ENCODE measurements around the gene CRX. TPM values are rescaled to one million over a fixed set of nuclear protein-coding genes. Genes with fewer than 3 reads are reported as not detected.
"Not testable (repeated sequence)": the region's sequence is repeated elsewhere in the genome, so short reads cannot be mapped to it uniquely, and the experiment has no call there.

Gene CRX
- total RNA-seq, 1 donor from 2014 or later, result not detected

- TF ChIP-seq, protein P1, sequence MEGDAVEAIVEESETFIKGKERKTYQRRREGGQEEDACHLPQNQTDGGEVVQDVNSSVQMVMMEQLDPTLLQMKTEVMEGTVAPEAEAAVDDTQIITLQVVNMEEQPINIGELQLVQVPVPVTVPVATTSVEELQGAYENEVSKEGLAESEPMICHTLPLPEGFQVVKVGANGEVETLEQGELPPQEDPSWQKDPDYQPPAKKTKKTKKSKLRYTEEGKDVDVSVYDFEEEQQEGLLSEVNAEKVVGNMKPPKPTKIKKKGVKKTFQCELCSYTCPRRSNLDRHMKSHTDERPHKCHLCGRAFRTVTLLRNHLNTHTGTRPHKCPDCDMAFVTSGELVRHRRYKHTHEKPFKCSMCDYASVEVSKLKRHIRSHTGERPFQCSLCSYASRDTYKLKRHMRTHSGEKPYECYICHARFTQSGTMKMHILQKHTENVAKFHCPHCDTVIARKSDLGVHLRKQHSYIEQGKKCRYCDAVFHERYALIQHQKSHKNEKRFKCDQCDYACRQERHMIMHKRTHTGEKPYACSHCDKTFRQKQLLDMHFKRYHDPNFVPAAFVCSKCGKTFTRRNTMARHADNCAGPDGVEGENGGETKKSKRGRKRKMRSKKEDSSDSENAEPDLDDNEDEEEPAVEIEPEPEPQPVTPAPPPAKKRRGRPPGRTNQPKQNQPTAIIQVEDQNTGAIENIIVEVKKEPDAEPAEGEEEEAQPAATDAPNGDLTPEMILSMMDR (conservative IDR thresholded peaks at IDR 0.05; ENCODE audit: low read depth, low read length), result no peak
- H3K4me3 ChIP-seq (ENCODE audit: low read depth, low read length), result no peak overlapping the region
- no peak for DNase-seq (ENCODE audit: low read depth)
These were observed 25.0 kb upstream of the CRX start for GRCh38 chr19:47796785-47797184.

DNA sequence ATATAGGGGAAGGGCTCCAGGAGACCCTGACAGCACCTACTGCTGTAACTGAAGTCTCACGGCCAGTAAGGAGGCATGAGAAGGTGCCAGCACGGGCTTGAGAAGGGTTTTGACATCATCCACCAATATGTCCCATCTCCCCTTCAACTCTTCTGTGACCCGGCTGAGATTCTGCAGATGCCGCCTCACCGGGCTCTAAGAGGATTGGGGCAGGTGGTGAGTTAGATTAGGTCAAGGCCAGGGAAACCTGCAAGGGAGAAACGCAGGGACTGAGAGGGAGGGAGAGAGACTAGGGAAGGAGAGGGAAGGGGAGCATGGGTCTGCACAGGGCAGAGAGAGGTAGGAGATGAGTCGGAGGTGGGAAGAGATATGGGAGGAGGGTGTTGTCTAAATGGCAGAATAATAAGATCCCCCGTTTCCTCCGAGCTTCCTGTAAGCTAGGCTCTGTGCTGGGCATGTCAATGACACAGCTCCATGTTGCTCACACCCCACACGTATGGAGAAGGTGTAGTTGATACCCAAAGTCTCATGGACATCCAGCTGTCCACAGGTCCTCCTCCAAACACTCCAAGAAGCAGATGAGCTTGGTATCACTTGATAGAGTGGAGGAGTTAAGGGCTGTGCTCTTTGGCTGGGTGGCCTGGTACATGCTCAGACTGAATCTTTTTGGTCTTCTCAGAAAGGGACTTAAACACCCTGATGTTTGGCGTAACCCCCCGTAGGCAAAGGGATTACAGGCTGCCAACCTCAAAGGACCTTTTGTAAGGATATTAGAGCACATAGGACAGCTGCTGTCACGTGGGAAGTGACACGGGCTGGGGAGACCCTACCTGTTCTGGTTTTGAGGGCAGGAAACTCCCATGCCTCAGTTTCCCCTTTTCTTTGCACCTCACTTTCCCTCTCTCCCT lies 23.5 kb upstream of the CRX start:
- TF ChIP-seq, protein P1 (conservative IDR thresholded peaks at IDR 0.05; ENCODE audit: low read depth, low read length), result no peak
- no peak for DNase-seq (ENCODE audit: low read depth)
- no peak overlapping the region for H3K4me3 ChIP-seq (ENCODE audit: low read depth, low read length)

- H3K4me3 ChIP-seq (ENCODE audit: low read depth, low read length), result no peak overlapping the region
- TF ChIP-seq, protein P1 (conservative IDR thresholded peaks at IDR 0.05; ENCODE audit: low read depth, low read length), result no peak
- DNase-seq (ENCODE audit: low read depth), result no peak
These were observed 22.9 kb upstream of the CRX start for GRCh38 chr19:47798904-47799266.

- H3K4me3 ChIP-seq (ENCODE audit: low read depth, low read length), result no peak overlapping the region
These were observed 20.5 kb upstream of the CRX start for GRCh38 chr19:47801270-47801669.

DNA sequence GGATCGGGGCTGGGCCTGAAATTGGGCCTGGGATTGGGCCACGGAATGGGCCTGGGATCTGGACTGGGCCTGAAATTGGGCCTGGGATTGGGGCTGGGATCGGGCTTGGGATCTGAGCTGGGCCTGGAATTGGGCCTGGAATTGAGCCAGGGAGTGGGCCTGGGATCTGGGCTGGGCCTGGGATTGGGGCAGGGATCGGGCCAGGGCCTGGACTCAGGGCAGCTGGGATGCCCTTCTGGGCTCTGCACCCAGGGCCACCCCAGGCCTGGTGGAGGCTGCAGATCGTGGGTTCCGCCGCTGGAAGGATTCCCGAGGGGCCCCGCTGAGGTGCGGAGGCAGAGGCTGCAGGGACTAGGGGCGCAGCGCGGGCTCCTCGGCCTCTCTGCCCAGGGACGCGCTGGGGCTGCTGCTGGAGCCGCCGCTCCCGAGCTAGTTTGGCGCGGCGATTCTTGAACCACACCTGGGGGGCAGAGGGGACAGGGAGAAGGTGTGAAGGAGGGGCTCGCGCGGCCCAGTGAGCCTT lies 19.2 kb upstream of the CRX start:
- TF ChIP-seq, protein P1 (conservative IDR thresholded peaks at IDR 0.05; ENCODE audit: low read depth, low read length), result no peak
- DNase-seq (ENCODE audit: low read depth), result no peak
- no peak overlapping the region for H3K4me3 ChIP-seq (ENCODE audit: low read depth, low read length)

More at GRCh38 chr19:47801270-47801669, 20.5 kb upstream of the CRX start:
- TF ChIP-seq, protein P1 (conservative IDR thresholded peaks at IDR 0.05; ENCODE audit: low read depth, low read length), result no peak
- no peak for DNase-seq (ENCODE audit: low read depth)

DNA sequence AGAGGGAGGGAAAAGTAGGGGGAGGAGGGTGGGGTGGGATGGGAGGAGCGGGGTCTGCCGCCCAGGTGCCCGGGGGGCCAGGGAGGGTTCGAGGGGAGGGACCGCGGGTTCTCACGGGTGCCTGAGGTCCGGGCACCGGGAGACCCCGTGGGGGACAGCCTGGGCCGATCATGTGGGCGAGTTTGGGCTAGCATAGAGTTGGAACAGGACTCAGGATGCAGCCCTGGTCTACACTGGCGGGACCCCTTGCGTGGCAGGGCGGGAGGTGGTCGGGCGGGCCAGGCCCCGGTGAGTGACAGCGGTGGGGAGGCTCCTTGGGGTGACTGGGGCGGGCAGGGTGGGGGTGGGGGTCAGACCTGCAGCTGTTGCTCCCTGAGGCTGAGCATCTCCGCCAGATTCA lies 18.6 kb upstream of the CRX start:
- not testable (repeated sequence) for H3K4me3 ChIP-seq (ENCODE audit: low read depth, low read length); DNase-seq (ENCODE audit: low read depth)

DNA sequence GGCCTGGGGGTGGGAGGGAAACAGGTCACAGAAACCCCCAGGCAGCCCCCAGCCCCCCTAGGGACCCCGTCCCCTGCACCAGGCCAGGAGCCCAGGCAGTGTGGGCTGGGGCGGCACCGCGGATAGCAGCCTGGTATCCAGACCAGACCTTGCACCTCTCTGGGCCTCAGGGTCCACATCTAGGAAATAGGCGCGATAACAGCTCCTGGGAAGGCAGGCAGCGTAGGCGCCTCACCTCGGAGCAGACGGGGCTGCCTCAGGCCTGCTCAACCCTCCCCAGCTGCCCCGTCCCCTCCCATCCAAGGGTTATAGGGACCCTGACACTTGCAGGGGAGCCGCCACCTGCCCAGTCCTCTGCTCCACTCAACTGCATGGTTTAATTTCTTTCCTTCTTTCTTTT lies 18.1 kb upstream of the CRX start:
- not testable (repeated sequence) for DNase-seq (ENCODE audit: low read depth); H3K4me3 ChIP-seq (ENCODE audit: low read depth, low read length)

- not testable (repeated sequence) for H3K4me3 ChIP-seq (ENCODE audit: low read depth, low read length); DNase-seq (ENCODE audit: low read depth)
These were observed 17.3 kb upstream of the CRX start, which contains the start of gene TPRX1 for GRCh38 chr19:47804451-47804850. Gene TPRX1 (minus strand): TSS chr19:47804551. CDS start chr19:47804539, 12 bp downstream.

Measured in epithelial cell of proximal tubule (primary cell).